Osteoblast (primary cell): Measurements from ENCODE around the gene PIBF1. TPM values are rescaled to one million over a fixed set of nuclear protein-coding genes. Genes with fewer than 3 reads are reported as not detected.
"Not testable (repeated sequence)": the region's sequence is repeated elsewhere in the genome, so short reads cannot be mapped to it uniquely, and the experiment has no call there.

Source experiments
- DNase-seq: peaks from one replicate; pipeline ENCODE4 v3.0.0; 2011; ENCODE audit warnings: low spot score, mixed read lengths; ENCODE audit not compliant: insufficient read length; ENCODE audit errors: missing footprints
- H2AFZ ChIP-seq: 2 replicates; pipeline ENCODE4 v1.6.0; 2011; ENCODE audit warnings: mild to moderate bottlenecking, low read length
- H3K27ac ChIP-seq: 2 replicates; pipeline ENCODE4 v1.5.1; 2011; ENCODE audit warnings: mild to moderate bottlenecking, low read depth, low read length, moderate library complexity
- H3K27me3 ChIP-seq: 2 replicates; pipeline ENCODE4 v1.6.0; 2012; ENCODE audit warnings: mild to moderate bottlenecking, control low read depth, inconsistent platforms, low read length, moderate library complexity; ENCODE audit not compliant: insufficient read depth
- H3K36me3 ChIP-seq: 2 replicates; pipeline ENCODE4 v1.5.1; 2011; ENCODE audit warnings: mild to moderate bottlenecking, low read length, control low read depth, moderate library complexity; ENCODE audit not compliant: insufficient read depth
- H3K4me1 ChIP-seq: 2 replicates; pipeline ENCODE4 v1.5.1; 2011; ENCODE audit warnings: mild to moderate bottlenecking, low read length, control low read depth, moderate library complexity; ENCODE audit not compliant: insufficient read depth
- H3K4me2 ChIP-seq: 2 replicates; pipeline ENCODE4 v1.6.0; 2011; ENCODE audit warnings: mild to moderate bottlenecking, low read length; ENCODE audit not compliant: insufficient read depth
- H3K4me3 ChIP-seq: fragments of 200-600 bp; sonication (generic); 3 replicates; pipeline ENCODE4 v1.5.1; 2012; ENCODE audit warnings: mild to moderate bottlenecking, low read length, inconsistent platforms; ENCODE audit not compliant: insufficient read depth
- H3K79me2 ChIP-seq: 2 replicates; pipeline ENCODE4 v1.6.0; 2012; ENCODE audit warnings: mild to moderate bottlenecking, low read length, control low read depth, inconsistent platforms; ENCODE audit not compliant: insufficient read depth
- H3K9me3 ChIP-seq: 2 replicates; pipeline ENCODE4 v1.5.1; 2011; ENCODE audit warnings: low read depth, low read length, control low read depth
- H4K20me1 ChIP-seq: 2 replicates; pipeline ENCODE4 v1.6.0; 2012; ENCODE audit warnings: mild to moderate bottlenecking, low read length, control low read depth; ENCODE audit not compliant: insufficient read depth
- CTCF ChIP-seq: IDR thresholded peaks from 2 replicates; pipeline ENCODE4 v1.5.1; 2011; ENCODE audit warnings: mild to moderate bottlenecking, low read depth, low read length, moderate library complexity; ENCODE audit errors: extremely low read depth
- total RNA-seq: library from RNA; depleted of rRNA; stranded (reverse); fragments of >200 nt; gene quantifications from 2 replicates; pipeline ENCODE4 v1.2.3, GENCODE V29; 2012

PIBF1 gene
- total RNA-seq, 1 donor: 19.9 TPM

DNA sequence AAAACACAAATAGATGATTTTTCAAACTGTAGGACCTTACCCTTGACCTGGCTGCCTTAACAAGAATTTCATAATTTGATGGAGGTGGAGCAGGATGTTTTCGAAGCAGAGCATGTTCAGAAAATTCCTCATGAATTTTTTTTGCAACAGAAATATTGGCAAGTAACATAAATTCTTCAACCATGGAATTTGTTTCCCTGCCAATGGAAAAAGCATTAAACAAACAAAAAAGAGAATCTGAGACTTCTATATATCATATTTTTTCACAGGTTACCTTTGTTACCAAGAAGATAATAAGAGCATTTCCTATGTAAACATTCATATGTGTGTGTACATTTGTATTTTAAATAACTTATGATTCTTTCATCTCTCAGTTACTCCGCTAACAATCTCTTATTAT is 18.5 kb upstream of the PIBF1 start:
- Histone ChIP-seq H4K20me1 (no peaks in the 10 kb centered on the region), H2AFZ (no peak overlapping the region), H3K9me3 (no peaks in the 10 kb centered on the region), H3K4me3 (no peak overlapping the region), H3K4me1 (no peaks in the 10 kb centered on the region), H3K27ac (no peak overlapping the region), H3K4me2 (no peak overlapping the region), H3K36me3 (peaks cover 77% of the 10 kb centered on the region), H3K27me3 (no peaks in the 10 kb centered on the region), H3K79me2 (no peaks in the 10 kb centered on the region)
- no peak for TF ChIP-seq CTCF
- DNase-seq: no peak

DNA sequence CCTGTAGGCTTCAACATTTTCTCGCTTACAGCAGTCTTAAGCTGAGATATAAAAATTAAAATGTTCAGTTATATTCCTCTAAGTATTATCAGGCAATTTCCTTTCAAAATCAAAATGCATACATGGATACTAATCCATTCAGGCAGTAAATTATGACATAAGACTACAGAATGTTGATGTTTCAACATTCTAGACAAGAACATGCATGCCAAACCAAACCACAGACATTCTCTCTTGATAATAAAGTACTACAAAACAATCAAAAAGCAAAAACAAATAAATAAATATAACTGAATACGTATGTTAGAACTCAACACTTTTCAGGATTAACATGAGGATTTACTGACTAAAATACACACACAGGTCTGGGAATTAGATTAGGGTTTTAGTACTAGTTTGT is 7.9 kb upstream of the PIBF1 start:
- Histone ChIP-seq H4K20me1 (no peaks in the 10 kb centered on the region), H3K27me3 (no peaks in the 10 kb centered on the region), H3K4me3 (no peak overlapping the region), H3K36me3 (peaks cover 92% of the 10 kb centered on the region), H2AFZ (no peak overlapping the region), H3K4me1 (no peaks in the 10 kb centered on the region), H3K9me3 (no peaks in the 10 kb centered on the region), H3K79me2 (peaks cover 22% of the 10 kb centered on the region), H3K27ac (no peak overlapping the region), H3K4me2 (no peak overlapping the region)
- TF ChIP-seq CTCF: no peak
- no peak for DNase-seq

GRCh38 chr13:72782717-72783116 is 784 bp downstream of the PIBF1 start:
- peaks cover 12% of the 10 kb centered on the region for H3K36me3 ChIP-seq
- no peak for TF ChIP-seq CTCF
- peaks cover 9% of the 10 kb centered on the region for H4K20me1 ChIP-seq
- DNase-seq: peak; percentile 9
- peak overlapping the region; percentile 85 for H3K4me2 ChIP-seq
- H3K4me3 ChIP-seq: peak overlapping the region; percentile 93
- H3K79me2 ChIP-seq: peaks cover 90% of the 10 kb centered on the region
- H3K27ac ChIP-seq: peak overlapping the region; percentile 81
- no peaks in the 10 kb centered on the region for H3K27me3 ChIP-seq
- peak overlapping the region; percentile 95 for H2AFZ ChIP-seq
- peaks cover 12% of the 10 kb centered on the region for H3K4me1 ChIP-seq
- no peaks in the 10 kb centered on the region for H3K9me3 ChIP-seq

GRCh38 chr13:72784679-72785078 is 2.7 kb downstream of the PIBF1 start:
- H3K27me3 ChIP-seq, H3K36me3 ChIP-seq, H2AFZ ChIP-seq, H3K27ac ChIP-seq, H3K4me3 ChIP-seq, H3K9me3 ChIP-seq, H3K4me2 ChIP-seq, DNase-seq, H4K20me1 ChIP-seq: not testable (repeated sequence)
- peaks cover 86% of the 10 kb centered on the region for H3K79me2 ChIP-seq
- peaks cover 11% of the 10 kb centered on the region for H3K4me1 ChIP-seq

DNA sequence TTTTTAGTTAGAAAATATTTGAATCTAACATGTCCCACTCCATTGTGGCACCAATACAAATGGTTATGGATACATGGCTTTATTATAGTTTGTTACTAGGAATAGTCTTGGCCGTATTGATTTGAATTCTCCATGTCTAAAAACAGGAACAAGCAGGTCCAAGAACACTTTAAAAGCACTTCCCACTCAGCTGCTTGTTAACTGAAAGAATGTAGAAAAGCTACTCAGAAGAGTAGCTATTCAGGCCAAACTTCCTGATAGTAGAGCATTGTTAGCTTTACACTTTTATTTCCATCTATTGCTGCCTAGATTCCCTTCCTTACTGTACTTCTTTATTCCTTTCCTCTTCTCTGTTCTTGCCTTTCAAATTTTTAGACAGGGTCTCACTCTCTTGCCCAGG is 6.9 kb downstream of the PIBF1 start:
- Histone ChIP-seq H3K27me3 (no peaks in the 10 kb centered on the region), H2AFZ (no peak overlapping the region), H3K79me2 (peaks cover 58% of the 10 kb centered on the region), H3K4me1 (peaks cover under 1% of the 10 kb centered on the region), H3K36me3 (peaks cover 16% of the 10 kb centered on the region), H3K4me3 (no peak overlapping the region), H4K20me1 (peaks cover 3% of the 10 kb centered on the region), H3K9me3 (no peaks in the 10 kb centered on the region), H3K4me2 (no peak overlapping the region), H3K27ac (no peak overlapping the region)
- TF ChIP-seq CTCF: no peak
- no peak for DNase-seq
